ENCODE results near the gene PSMD2. TPM values are rescaled to one million over a fixed set of nuclear protein-coding genes. Genes with fewer than 3 reads are reported as not detected.

PSMD2 gene
- total RNA-seq, 1 experiment from 2014 or later = 359 TPM

DNA sequence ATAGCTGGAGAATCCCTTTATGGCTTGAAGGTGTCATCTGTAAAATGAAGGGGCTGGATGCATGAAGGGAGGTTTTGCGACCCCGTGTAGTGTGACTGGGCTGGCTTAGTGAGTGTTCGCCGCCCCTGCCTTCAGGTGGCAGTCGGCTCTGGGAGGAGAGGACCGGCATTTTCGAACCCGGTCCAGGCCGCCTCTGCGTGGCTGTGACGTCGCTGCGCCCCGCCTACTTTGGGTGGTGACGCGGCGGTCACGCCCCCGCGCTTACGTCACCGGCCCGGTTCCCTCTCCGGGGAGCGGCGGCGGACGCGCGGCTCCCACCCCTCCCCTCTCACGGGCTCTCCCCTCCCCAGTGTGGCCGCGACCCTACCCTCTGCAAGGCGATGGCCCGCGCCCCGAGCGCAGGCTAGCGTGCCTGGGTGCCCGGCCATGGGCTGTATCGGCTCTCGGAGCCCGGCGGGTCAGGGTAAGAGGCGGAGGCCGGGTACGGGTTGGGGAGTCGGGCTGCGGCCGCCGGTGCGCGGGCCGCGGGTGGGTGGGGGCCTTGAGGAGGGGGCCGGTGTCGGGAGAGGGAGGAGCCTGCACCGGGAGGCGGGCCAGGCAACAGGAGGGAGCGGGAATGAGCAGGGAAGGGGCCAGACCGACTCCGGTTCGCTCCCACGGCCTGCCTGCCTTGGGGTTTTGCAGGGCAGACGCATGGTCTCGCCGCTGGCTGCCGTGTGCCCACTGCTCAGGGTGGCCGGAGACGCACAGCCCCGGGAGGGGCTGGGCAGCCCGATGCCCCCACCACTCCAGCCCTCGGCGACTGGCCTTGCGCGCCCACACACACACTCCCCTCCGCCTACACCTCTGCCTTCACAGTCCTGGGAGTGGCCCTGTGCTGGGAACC is 36.9 kb downstream of the PSMD2 start (continued):
- TF ChIP-seq, protein P1, sequence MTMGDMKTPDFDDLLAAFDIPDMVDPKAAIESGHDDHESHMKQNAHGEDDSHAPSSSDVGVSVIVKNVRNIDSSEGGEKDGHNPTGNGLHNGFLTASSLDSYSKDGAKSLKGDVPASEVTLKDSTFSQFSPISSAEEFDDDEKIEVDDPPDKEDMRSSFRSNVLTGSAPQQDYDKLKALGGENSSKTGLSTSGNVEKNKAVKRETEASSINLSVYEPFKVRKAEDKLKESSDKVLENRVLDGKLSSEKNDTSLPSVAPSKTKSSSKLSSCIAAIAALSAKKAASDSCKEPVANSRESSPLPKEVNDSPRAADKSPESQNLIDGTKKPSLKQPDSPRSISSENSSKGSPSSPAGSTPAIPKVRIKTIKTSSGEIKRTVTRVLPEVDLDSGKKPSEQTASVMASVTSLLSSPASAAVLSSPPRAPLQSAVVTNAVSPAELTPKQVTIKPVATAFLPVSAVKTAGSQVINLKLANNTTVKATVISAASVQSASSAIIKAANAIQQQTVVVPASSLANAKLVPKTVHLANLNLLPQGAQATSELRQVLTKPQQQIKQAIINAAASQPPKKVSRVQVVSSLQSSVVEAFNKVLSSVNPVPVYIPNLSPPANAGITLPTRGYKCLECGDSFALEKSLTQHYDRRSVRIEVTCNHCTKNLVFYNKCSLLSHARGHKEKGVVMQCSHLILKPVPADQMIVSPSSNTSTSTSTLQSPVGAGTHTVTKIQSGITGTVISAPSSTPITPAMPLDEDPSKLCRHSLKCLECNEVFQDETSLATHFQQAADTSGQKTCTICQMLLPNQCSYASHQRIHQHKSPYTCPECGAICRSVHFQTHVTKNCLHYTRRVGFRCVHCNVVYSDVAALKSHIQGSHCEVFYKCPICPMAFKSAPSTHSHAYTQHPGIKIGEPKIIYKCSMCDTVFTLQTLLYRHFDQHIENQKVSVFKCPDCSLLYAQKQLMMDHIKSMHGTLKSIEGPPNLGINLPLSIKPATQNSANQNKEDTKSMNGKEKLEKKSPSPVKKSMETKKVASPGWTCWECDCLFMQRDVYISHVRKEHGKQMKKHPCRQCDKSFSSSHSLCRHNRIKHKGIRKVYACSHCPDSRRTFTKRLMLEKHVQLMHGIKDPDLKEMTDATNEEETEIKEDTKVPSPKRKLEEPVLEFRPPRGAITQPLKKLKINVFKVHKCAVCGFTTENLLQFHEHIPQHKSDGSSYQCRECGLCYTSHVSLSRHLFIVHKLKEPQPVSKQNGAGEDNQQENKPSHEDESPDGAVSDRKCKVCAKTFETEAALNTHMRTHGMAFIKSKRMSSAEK (CRISPR knock-in tag; IDR thresholded peaks at IDR 0.05; ENCODE audit: borderline replicate concordance) = peak; percentile 7; the same call in 1 of the 2 replicates
- no peak for TF ChIP-seq GRHL2 (CRISPR knock-in tag; IDR thresholded peaks at IDR 0.05; ENCODE audit: insufficient replicate concordance, severe bottlenecking)
- TF ChIP-seq ZNF121 (CRISPR knock-in tag; IDR thresholded peaks at IDR 0.05) = no peak
- TF ChIP-seq TEAD1 (CRISPR knock-in tag; IDR thresholded peaks at IDR 0.05) = peak; percentile 81; the same call in 1 of the 2 replicates
- peak; percentile 98 for TF ChIP-seq ZBTB21 (CRISPR knock-in tag; IDR thresholded peaks at IDR 0.05; ENCODE audit: borderline replicate concordance)
- TF ChIP-seq, protein P2, sequence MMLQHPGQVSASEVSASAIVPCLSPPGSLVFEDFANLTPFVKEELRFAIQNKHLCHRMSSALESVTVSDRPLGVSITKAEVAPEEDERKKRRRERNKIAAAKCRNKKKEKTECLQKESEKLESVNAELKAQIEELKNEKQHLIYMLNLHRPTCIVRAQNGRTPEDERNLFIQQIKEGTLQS (CRISPR knock-in tag; conservative IDR thresholded peaks at IDR 0.05) = no peak
- TF ChIP-seq, protein P3, sequence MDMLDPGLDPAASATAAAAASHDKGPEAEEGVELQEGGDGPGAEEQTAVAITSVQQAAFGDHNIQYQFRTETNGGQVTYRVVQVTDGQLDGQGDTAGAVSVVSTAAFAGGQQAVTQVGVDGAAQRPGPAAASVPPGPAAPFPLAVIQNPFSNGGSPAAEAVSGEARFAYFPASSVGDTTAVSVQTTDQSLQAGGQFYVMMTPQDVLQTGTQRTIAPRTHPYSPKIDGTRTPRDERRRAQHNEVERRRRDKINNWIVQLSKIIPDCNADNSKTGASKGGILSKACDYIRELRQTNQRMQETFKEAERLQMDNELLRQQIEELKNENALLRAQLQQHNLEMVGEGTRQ (CRISPR knock-in tag; IDR thresholded peaks at IDR 0.05) = peak; percentile 73
- no peak for TF ChIP-seq JAZF1 (CRISPR knock-in tag; IDR thresholded peaks at IDR 0.05)
- TF ChIP-seq ESRRA (CRISPR knock-in tag; IDR thresholded peaks at IDR 0.05; ENCODE audit: borderline replicate concordance) = no peak; the same call in 1 of the 2 replicates
- TF ChIP-seq NFYB (CRISPR knock-in tag; conservative IDR thresholded peaks at IDR 0.05; ENCODE audit: low read depth) = no peak
- TF ChIP-seq SMAD3 (CRISPR knock-in tag; IDR thresholded peaks at IDR 0.05; ENCODE audit: borderline replicate concordance) = 0 out of 2 replicates have a peak, but pooled peaks have one; percentile 83
- TF ChIP-seq, protein P4, sequence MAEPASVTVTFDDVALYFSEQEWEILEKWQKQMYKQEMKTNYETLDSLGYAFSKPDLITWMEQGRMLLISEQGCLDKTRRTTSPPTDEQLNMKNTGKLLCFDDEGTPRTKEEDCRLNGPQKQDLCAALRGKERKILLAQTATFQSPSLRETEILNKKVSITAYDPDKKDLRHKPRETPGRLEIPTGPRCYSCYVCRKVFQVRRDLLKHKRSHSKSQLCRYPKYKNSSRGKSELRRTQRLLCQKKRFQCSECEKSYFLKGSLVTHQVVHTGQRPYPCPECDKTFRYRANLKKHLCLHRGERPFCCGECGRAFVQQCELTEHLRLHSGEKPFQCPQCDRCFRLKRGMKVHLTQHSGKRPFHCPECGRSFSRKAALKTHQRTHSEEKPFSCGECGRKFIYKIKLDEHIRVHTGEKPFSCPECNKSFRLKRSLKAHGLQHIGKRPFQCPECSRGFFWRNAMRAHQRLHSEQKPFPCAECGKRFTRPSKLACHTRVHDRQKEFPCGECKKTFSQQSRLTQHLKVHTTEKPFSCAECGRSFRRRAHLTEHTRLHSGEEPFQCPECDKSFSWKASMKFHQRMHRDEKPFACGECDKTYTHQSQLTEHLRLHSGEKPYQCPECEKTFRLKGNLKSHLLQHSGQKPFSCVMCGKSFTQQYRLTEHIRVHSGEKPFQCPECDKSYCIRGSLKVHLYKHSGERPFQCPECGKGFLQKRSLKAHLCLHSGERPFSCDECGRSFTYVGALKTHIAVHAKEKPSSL (CRISPR knock-in tag; conservative IDR thresholded peaks at IDR 0.05) = no peak
- TF ChIP-seq EMX1 (CRISPR knock-in tag; IDR thresholded peaks at IDR 0.05) = peak; percentile 93
- TF ChIP-seq, protein P5, sequence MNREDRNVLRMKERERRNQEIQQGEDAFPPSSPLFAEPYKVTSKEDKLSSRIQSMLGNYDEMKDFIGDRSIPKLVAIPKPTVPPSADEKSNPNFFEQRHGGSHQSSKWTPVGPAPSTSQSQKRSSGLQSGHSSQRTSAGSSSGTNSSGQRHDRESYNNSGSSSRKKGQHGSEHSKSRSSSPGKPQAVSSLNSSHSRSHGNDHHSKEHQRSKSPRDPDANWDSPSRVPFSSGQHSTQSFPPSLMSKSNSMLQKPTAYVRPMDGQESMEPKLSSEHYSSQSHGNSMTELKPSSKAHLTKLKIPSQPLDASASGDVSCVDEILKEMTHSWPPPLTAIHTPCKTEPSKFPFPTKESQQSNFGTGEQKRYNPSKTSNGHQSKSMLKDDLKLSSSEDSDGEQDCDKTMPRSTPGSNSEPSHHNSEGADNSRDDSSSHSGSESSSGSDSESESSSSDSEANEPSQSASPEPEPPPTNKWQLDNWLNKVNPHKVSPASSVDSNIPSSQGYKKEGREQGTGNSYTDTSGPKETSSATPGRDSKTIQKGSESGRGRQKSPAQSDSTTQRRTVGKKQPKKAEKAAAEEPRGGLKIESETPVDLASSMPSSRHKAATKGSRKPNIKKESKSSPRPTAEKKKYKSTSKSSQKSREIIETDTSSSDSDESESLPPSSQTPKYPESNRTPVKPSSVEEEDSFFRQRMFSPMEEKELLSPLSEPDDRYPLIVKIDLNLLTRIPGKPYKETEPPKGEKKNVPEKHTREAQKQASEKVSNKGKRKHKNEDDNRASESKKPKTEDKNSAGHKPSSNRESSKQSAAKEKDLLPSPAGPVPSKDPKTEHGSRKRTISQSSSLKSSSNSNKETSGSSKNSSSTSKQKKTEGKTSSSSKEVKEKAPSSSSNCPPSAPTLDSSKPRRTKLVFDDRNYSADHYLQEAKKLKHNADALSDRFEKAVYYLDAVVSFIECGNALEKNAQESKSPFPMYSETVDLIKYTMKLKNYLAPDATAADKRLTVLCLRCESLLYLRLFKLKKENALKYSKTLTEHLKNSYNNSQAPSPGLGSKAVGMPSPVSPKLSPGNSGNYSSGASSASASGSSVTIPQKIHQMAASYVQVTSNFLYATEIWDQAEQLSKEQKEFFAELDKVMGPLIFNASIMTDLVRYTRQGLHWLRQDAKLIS (CRISPR knock-in tag; IDR thresholded peaks at IDR 0.05; ENCODE audit: borderline replicate concordance) = no peak
- TF ChIP-seq, protein P6, sequence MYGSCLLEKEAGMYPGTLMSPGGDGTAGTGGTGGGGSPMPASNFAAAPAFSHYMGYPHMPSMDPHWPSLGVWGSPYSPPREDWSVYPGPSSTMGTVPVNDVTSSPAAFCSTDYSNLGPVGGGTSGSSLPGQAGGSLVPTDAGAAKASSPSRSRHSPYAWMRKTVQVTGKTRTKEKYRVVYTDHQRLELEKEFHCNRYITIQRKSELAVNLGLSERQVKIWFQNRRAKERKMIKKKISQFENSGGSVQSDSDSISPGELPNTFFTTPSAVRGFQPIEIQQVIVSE (CRISPR knock-in tag; IDR thresholded peaks at IDR 0.05; ENCODE audit: borderline replicate concordance) = no peak
- TF ChIP-seq CREB1 (CRISPR knock-in tag; IDR thresholded peaks at IDR 0.05) = peak; percentile 74; the same call in 1 of the 2 replicates
- TF ChIP-seq, protein P7, sequence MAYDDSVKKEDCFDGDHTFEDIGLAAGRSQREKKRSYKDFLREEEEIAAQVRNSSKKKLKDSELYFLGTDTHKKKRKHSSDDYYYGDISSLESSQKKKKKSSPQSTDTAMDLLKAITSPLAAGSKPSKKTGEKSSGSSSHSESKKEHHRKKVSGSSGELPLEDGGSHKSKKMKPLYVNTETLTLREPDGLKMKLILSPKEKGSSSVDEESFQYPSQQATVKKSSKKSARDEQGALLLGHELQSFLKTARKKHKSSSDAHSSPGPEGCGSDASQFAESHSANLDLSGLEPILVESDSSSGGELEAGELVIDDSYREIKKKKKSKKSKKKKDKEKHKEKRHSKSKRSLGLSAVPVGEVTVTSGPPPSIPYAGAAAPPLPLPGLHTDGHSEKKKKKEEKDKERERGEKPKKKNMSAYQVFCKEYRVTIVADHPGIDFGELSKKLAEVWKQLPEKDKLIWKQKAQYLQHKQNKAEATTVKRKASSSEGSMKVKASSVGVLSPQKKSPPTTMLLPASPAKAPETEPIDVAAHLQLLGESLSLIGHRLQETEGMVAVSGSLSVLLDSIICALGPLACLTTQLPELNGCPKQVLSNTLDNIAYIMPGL (CRISPR knock-in tag; IDR thresholded peaks at IDR 0.05) = no peak
- no peak for TF ChIP-seq FOXJ3 (CRISPR knock-in tag; IDR thresholded peaks at IDR 0.05; ENCODE audit: borderline replicate concordance)
- TF ChIP-seq, protein P8, sequence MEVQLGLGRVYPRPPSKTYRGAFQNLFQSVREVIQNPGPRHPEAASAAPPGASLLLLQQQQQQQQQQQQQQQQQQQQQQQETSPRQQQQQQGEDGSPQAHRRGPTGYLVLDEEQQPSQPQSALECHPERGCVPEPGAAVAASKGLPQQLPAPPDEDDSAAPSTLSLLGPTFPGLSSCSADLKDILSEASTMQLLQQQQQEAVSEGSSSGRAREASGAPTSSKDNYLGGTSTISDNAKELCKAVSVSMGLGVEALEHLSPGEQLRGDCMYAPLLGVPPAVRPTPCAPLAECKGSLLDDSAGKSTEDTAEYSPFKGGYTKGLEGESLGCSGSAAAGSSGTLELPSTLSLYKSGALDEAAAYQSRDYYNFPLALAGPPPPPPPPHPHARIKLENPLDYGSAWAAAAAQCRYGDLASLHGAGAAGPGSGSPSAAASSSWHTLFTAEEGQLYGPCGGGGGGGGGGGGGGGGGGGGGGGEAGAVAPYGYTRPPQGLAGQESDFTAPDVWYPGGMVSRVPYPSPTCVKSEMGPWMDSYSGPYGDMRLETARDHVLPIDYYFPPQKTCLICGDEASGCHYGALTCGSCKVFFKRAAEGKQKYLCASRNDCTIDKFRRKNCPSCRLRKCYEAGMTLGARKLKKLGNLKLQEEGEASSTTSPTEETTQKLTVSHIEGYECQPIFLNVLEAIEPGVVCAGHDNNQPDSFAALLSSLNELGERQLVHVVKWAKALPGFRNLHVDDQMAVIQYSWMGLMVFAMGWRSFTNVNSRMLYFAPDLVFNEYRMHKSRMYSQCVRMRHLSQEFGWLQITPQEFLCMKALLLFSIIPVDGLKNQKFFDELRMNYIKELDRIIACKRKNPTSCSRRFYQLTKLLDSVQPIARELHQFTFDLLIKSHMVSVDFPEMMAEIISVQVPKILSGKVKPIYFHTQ (CRISPR knock-in tag; IDR thresholded peaks at IDR 0.05) = peak; percentile 79; the same call in 1 of the 2 replicates
- TF ChIP-seq ZNF671 (CRISPR knock-in tag; IDR thresholded peaks at IDR 0.05) = no peak; the same call in 1 of the 2 replicates

Measured in WTC11 (cell line).